Stomach (tissue), 9 donors: Measurements from ENCODE around the gene TNFRSF6B. TPM values are rescaled to one million over a fixed set of nuclear protein-coding genes. Genes with fewer than 3 reads are reported as not detected.

Source experiments
- DNase-seq, 2 donors: peaks; one replicate each; pipeline versions ENCODE4 v3.0.0 to v3.0.0-alpha.2; 2013 to 2019
- H3K27ac ChIP-seq, 5 donors: fragments of 200-600 bp in 4 of 5; sonication (generic) in 4 of 5; one replicate each; pipeline ENCODE4 v1.5.1; 2013 to 2019; ENCODE audit warnings: mild to moderate bottlenecking in 1 of 5, moderate library complexity in 1 of 5
- H3K27me3 ChIP-seq, 3 donors: fragments of 200-600 bp; sonication (generic); one replicate each; pipeline ENCODE4 v1.5.1; 2017 to 2019; ENCODE audit warnings: mixed run types in 1 of 3
- H3K36me3 ChIP-seq, 4 donors: fragments of 200-600 bp; sonication (generic); 1 replicate in 3 of 4; 2 replicates in 1 of 4; pipeline ENCODE4 v1.5.1; 2016 to 2019
- H3K4me1 ChIP-seq, 4 donors: fragments of 200-600 bp; sonication (generic); one replicate each; pipeline ENCODE4 v1.5.1; 2016 to 2019
- H3K4me3 ChIP-seq, 4 donors: fragments of 200-600 bp; sonication (generic) in 3 of 4; one replicate each; pipeline ENCODE4 v1.5.1; 2016 to 2019; ENCODE audit warnings: mild to moderate bottlenecking in 1 of 4
- H3K9me3 ChIP-seq, 4 donors: fragments of 200-600 bp; sonication (generic); one replicate each; pipeline ENCODE4 v1.5.1; 2016 to 2019
- EP300 ChIP-seq: sonication (generic); formaldehyde crosslinking; IDR thresholded peaks from one replicate; pipeline ENCODE4 v1.6.1; 2017; ENCODE audit warnings: antibody characterized with exemption
- POLR2A ChIP-seq, 4 donors: fragments of 450-650 bp; IDR thresholded peaks; one replicate each; pipeline ENCODE4 v1.6.1; 2016; ENCODE audit warnings: antibody characterized with exemption in 4 of 4, control low read depth in 2 of 4, mild to moderate bottlenecking in 1 of 4, moderate library complexity in 1 of 4
- POLR2AphosphoS5 ChIP-seq, 3 donors: sonication (generic); formaldehyde crosslinking; IDR thresholded peaks; one replicate each; pipeline ENCODE4 v1.6.1; 2016; ENCODE audit warnings: antibody characterized with exemption in 3 of 3
- WGBS, 5 donors: extraction: QIAGEN DNeasy Blood & Tissue Kit in 3 of 5; methylation state at CpG; one replicate each; pipeline versions ENCODE4 v1.1.5 to v1.1.7; 2013 to 2018; 5-methylcytosine and 5-hydroxymethylcytosine counted together
- intact Hi-C: fragments of 100-400 bp; cut with DNase I; formaldehyde crosslinking; loops from one replicate; pipeline ENCODE4 v1.15.1; 2023; ENCODE audit warnings: low total_unique reads
- polyA plus RNA-seq, 3 donors: library from polyadenylated mRNA; stranded (reverse); fragments of 200-250 nt; gene quantifications; one replicate each; pipeline ENCODE4 v1.2.3, GENCODE V29; 2013
- total RNA-seq, 5 donors: library from RNA; depleted of rRNA; stranded (reverse); fragments of >200 nt; gene quantifications; one replicate each; pipeline versions ENCODE4 v1.1.0 to v1.2.3, GENCODE V29; 2014 to 2016
- TF ChIP-seq, protein P1 (sequence below), 7 experiments: fragments of 450-650 bp in 4 of 7; fragments of 200-600 bp in 3 of 7; sonication (generic) in 3 of 7; IDR thresholded peaks; one replicate each; pipeline ENCODE4 v1.5.1; 2016 to 2019; ENCODE audit warnings: antibody characterized with exemption in 7 of 7, control low read depth in 2 of 7, mild to moderate bottlenecking in 1 of 7
- donor health status: healthy with polysubstance abuse.
- donor health status: Bipolar disorder and iron deficiency.
- donor health status: healthy.

Gene TNFRSF6B
- total and polyA plus RNA-seq, 8 donors: 1.1 to 26.2 (median 8.5) TPM; not detected in 1

- peaks cover 43 to 78% (median 71%) of the 10 kb centered on the region in 4 donors for H3K36me3 ChIP-seq
- no peaks in the 10 kb centered on the region for H3K9me3 ChIP-seq
- intact Hi-C loops: no loop called here
- H3K4me1 ChIP-seq: peaks cover 11 to 33% (median 18%) of the 10 kb centered on the region in 4 donors
- no peak overlapping the region for H3K27ac ChIP-seq
- H3K27me3 ChIP-seq: no peaks in the 10 kb centered on the region
- WGBS, 5 donors: 91 to 96% (median 94%) methylated on average over 4 to 9 of the region's 9 CpGs
- TF ChIP-seq POLR2A (IDR thresholded peaks at IDR 0.05) (no peak), EP300 (no peak), POLR2AphosphoS5 (IDR thresholded peaks at IDR 0.05) (no peak)
- TF ChIP-seq, protein P1, sequence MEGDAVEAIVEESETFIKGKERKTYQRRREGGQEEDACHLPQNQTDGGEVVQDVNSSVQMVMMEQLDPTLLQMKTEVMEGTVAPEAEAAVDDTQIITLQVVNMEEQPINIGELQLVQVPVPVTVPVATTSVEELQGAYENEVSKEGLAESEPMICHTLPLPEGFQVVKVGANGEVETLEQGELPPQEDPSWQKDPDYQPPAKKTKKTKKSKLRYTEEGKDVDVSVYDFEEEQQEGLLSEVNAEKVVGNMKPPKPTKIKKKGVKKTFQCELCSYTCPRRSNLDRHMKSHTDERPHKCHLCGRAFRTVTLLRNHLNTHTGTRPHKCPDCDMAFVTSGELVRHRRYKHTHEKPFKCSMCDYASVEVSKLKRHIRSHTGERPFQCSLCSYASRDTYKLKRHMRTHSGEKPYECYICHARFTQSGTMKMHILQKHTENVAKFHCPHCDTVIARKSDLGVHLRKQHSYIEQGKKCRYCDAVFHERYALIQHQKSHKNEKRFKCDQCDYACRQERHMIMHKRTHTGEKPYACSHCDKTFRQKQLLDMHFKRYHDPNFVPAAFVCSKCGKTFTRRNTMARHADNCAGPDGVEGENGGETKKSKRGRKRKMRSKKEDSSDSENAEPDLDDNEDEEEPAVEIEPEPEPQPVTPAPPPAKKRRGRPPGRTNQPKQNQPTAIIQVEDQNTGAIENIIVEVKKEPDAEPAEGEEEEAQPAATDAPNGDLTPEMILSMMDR (IDR thresholded peaks at IDR 0.05): no peak
- no peak overlapping the region for H3K4me3 ChIP-seq
- no peak for DNase-seq
Measured at GRCh38 chr20:63662813-63663189, 33.7 kb upstream of the TNFRSF6B start.

DNA sequence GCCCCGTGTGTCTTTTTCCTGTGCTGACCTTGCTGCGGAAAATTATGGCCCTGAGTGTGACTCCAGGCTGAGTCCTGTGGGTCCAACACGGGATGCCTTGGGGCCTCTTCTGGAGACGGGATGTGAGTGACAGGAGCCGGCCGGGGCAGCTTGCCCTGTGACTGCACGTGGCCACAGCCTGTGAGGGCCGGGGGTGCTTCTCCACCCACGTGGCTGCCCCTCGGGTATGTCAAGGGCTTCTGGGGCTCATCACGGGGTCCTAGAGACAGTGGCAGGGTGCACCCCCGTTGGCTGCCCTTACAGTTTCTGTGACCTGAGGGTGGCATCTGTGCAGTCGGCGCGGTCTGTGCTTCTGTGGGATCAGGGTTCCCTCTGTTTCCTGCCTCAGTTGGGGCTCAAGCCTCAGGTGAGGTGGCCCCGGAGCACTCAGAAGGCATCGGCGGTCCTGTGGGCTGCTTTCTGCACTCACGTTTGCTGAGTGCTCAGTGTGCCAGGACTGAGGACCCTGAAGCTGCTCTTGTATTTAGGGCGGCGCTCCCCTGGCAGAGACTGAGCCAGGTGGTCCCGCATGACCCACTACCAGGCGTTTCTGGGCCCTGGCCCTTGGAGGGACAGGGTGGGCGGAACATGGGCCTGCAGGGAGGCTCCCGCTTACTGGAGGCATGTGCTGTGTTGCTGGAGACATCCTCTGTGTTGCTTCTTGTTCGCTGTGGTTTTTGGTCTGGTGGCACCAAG is 33.0 kb upstream of the TNFRSF6B start:
- TF ChIP-seq EP300 (no peak), POLR2A (IDR thresholded peaks at IDR 0.05) (no peak), POLR2AphosphoS5 (IDR thresholded peaks at IDR 0.05) (no peak)
- TF ChIP-seq, protein P1 (IDR thresholded peaks at IDR 0.05): no peak
- DNase-seq: no peak
- no peaks in the 10 kb centered on the region for H3K9me3 ChIP-seq
- H3K27me3 ChIP-seq: no peaks in the 10 kb centered on the region
- WGBS, 5 donors: 89 to 95% (median 94%) methylated on average over 5 to 26 of the region's 26 CpGs
- no peak overlapping the region for H3K4me3 ChIP-seq
- peaks cover 49 to 85% (median 78%) of the 10 kb centered on the region in 4 donors for H3K36me3 ChIP-seq
- intact Hi-C loops: no loop called here
- H3K4me1 ChIP-seq: peaks cover 10 to 30% (median 15%) of the 10 kb centered on the region in 4 donors
- H3K27ac ChIP-seq: no peak overlapping the region

GRCh38 chr20:63664143-63664851 is 32.2 kb upstream of the TNFRSF6B start:
- TF ChIP-seq, protein P1 (IDR thresholded peaks at IDR 0.05): no peak
- Histone ChIP-seq H3K36me3 (peaks cover 54 to 93% (median 86%) of the 10 kb centered on the region in 4 donors), H3K9me3 (no peaks in the 10 kb centered on the region), H3K4me3 (no peak overlapping the region), H3K27ac (no peak overlapping the region), H3K4me1 (peaks cover 5 to 23% (median 7%) of the 10 kb centered on the region in 4 donors), H3K27me3 (no peaks in the 10 kb centered on the region)
- DNase-seq: no peak
- 91 to 92% (median 92%) methylated on average over 18 to 22 of the region's 22 CpGs for WGBS, 5 donors
- intact Hi-C loops: no loop called here

- intact Hi-C loops: no loop called here
- peaks cover 54 to 95% (median 86%) of the 10 kb centered on the region in 4 donors for H3K36me3 ChIP-seq
- 60 to 71% (median 65%) methylated on average over 13 to 18 of the region's 18 CpGs for WGBS, 5 donors
Measured at GRCh38 chr20:63664861-63665594, 31.4 kb upstream of the TNFRSF6B start.

More at GRCh38 chr20:63664861-63665594, 31.4 kb upstream of the TNFRSF6B start:
- H3K9me3 ChIP-seq: no peaks in the 10 kb centered on the region
- peaks cover 0 to 16% (median 1%) of the 10 kb centered on the region in 4 donors for H3K4me1 ChIP-seq
- no peak overlapping the region for H3K4me3 ChIP-seq
- no peak overlapping the region for H3K27ac ChIP-seq
- H3K27me3 ChIP-seq: no peaks in the 10 kb centered on the region
- TF ChIP-seq POLR2A (IDR thresholded peaks at IDR 0.05) (no peak), EP300 (no peak), POLR2AphosphoS5 (IDR thresholded peaks at IDR 0.05) (no peak)
- TF ChIP-seq, protein P1 (IDR thresholded peaks at IDR 0.05): no peak
- DNase-seq: peak in 1 of 2 donors; percentile 37
